GM23338 (cell line): Measurements from ENCODE around the gene OAT. TPM values are rescaled to one million over a fixed set of nuclear protein-coding genes. Genes with fewer than 3 reads are reported as not detected.

Experiments
- ATAC-seq: fragments of 200-7000 bp; cut with Tn5 transposase; 3 replicates; pipeline ENCODE4 v1.9.1; 2020
- DNase-seq: peaks from one replicate; pipeline ENCODE4 v3.0.0-alpha.2; 2015; ENCODE audit warnings: low spot score
- H2AFZ ChIP-seq: fragments of 200-600 bp; sonication (generic); 2 replicates; pipeline ENCODE4 v1.8.0; 2016; ENCODE audit warnings: antibody characterized with exemption, mild to moderate bottlenecking, moderate library complexity
- H3F3A ChIP-seq: fragments of 200-600 bp; sonication (generic); replicated peaks from 2 replicates; pipeline ENCODE4 v1.8.0; 2017; ENCODE audit warnings: antibody characterized with exemption, mixed run types, low read depth
- H3K27ac ChIP-seq: fragments of 200-600 bp; sonication (generic); 2 replicates; pipeline ENCODE4 v1.6.1; 2016; ENCODE audit warnings: low read depth
- H3K27me3 ChIP-seq: fragments of 200-600 bp; sonication (generic); 2 replicates; pipeline ENCODE4 v1.8.0; 2016; ENCODE audit warnings: mild to moderate bottlenecking, mixed run types, moderate library complexity; ENCODE audit not compliant: insufficient read depth
- H3K36me3 ChIP-seq: fragments of 200-600 bp; sonication (generic); 2 replicates; pipeline ENCODE4 v1.8.0; 2016; ENCODE audit warnings: mild to moderate bottlenecking; ENCODE audit not compliant: insufficient read depth
- H3K4me1 ChIP-seq: fragments of 200-600 bp; sonication (generic); 2 replicates; pipeline ENCODE4 v1.8.0; 2016; ENCODE audit warnings: mild to moderate bottlenecking, moderate library complexity; ENCODE audit not compliant: insufficient read depth
- H3K4me2 ChIP-seq: fragments of 200-600 bp; sonication (generic); 2 replicates; pipeline ENCODE4 v1.7.1; 2017; ENCODE audit warnings: mixed run types
- H3K4me3 ChIP-seq: fragments of 200-600 bp; sonication (generic); 2 replicates; pipeline ENCODE4 v1.6.1; 2016; ENCODE audit warnings: mixed run types
- H3K79me2 ChIP-seq: fragments of 200-600 bp; sonication (generic); replicated peaks from 2 replicates; pipeline ENCODE4 v1.8.0; 2017; ENCODE audit warnings: mild to moderate bottlenecking; ENCODE audit not compliant: insufficient read depth
- H3K9me2 ChIP-seq: fragments of 200-600 bp; sonication (generic); 2 replicates; pipeline ENCODE4 v1.8.0; 2017; ENCODE audit not compliant: insufficient read depth
- H4K20me1 ChIP-seq: fragments of 200-600 bp; sonication (generic); replicated peaks from 2 replicates; pipeline ENCODE4 v1.8.0; 2017; ENCODE audit warnings: mild to moderate bottlenecking; ENCODE audit not compliant: insufficient read depth
- H3K27ac Mint-ChIP-seq: 2 replicates; pipeline ENCODE4 v1.8.0; 2020; ENCODE audit warnings: inconsistent platforms, mild to moderate bottlenecking, moderate library complexity, mixed read lengths
- H3K27me3 Mint-ChIP-seq: 3 replicates; pipeline ENCODE4 v1.8.0; 2022; ENCODE audit warnings: low read depth, mild to moderate bottlenecking, moderate library complexity, mixed read lengths, inconsistent platforms; ENCODE audit not compliant: insufficient read depth, poor library complexity
- H3K36me3 Mint-ChIP-seq: 3 replicates; pipeline ENCODE4 v1.8.0; 2021; ENCODE audit warnings: low read depth, mild to moderate bottlenecking, inconsistent platforms, moderate library complexity, mixed read lengths
- H3K4me1 Mint-ChIP-seq: 3 replicates; pipeline ENCODE4 v1.8.0; 2020; ENCODE audit warnings: mild to moderate bottlenecking, inconsistent platforms, mixed read lengths
- H3K4me3 Mint-ChIP-seq: 3 replicates; pipeline ENCODE4 v1.8.0; 2021; ENCODE audit warnings: moderate library complexity, mild to moderate bottlenecking, inconsistent platforms, mixed read lengths
- H3K9me3 Mint-ChIP-seq: 3 replicates; pipeline ENCODE4 v1.8.0; 2020; ENCODE audit warnings: moderate library complexity, mild to moderate bottlenecking, inconsistent platforms, mixed read lengths
- CREB1 ChIP-seq: fragments of 250-450 bp; sonication (Bioruptor Pico); IDR thresholded peaks from 2 replicates; pipeline ENCODE4 v1.5.0; 2020; ENCODE audit warnings: low read depth, mild to moderate bottlenecking, moderate library complexity
- CTCF ChIP-seq, 2 experiments: fragments of 200-600 bp in 1 of 2; sonication (generic) in 1 of 2; conservative IDR thresholded peaks; 2 replicates each; pipeline versions ENCODE4 v1.5.1 to v1.6.1; 2016 to 2017; ENCODE audit warnings: antibody characterized with exemption in 2 of 2, low read depth in 2 of 2, mild to moderate bottlenecking in 2 of 2, moderate library complexity in 1 of 2
- ETS1 ChIP-seq: IDR thresholded peaks from 2 replicates; pipeline ENCODE4 v1.6.1; 2016; ENCODE audit warnings: antibody characterized with exemption
- EZH2 ChIP-seq: fragments of 200-600 bp; sonication (generic); IDR thresholded peaks from one replicate; pipeline ENCODE4 v1.8.0; 2017; ENCODE audit warnings: antibody characterized with exemption, mild to moderate bottlenecking, low read depth; ENCODE audit not compliant: unreplicated experiment
- EZH2phosphoT487 ChIP-seq: fragments of 200-600 bp; sonication (generic); IDR thresholded peaks from one replicate; pipeline ENCODE4 v1.8.1; 2018; ENCODE audit warnings: antibody characterized with exemption; ENCODE audit not compliant: unreplicated experiment
- JUNB ChIP-seq: IDR thresholded peaks from one replicate; pipeline ENCODE4 v1.6.1; 2016; ENCODE audit warnings: antibody characterized with exemption; ENCODE audit not compliant: unreplicated experiment
- NANOG ChIP-seq: IDR thresholded peaks from 2 replicates; pipeline ENCODE4 v1.6.1; 2016; ENCODE audit warnings: antibody characterized with exemption, borderline replicate concordance
- STAT1 ChIP-seq: IDR thresholded peaks from one replicate; pipeline ENCODE4 v1.6.1; 2016; ENCODE audit warnings: antibody characterized with exemption; ENCODE audit not compliant: unreplicated experiment
- ZNF114 ChIP-seq: fragments of 250-450 bp; sonication (Bioruptor Pico); IDR thresholded peaks from 2 replicates; pipeline ENCODE4 v1.5.0; 2020; ENCODE audit warnings: mild to moderate bottlenecking, moderate library complexity
- ZNF331 ChIP-seq: fragments of 250-450 bp; sonication (Bioruptor Pico); IDR thresholded peaks from 2 replicates; pipeline ENCODE4 v1.5.0; 2020; ENCODE audit warnings: low read depth, mild to moderate bottlenecking, moderate library complexity
- polyA plus RNA-seq: library from polyadenylated mRNA; unstranded; fragments of >200 nt; fragmentation: Nextera tagmentation; extraction: Ambion mirVana; gene quantifications from 2 replicates; pipeline ENCODE4 v1.2.1, GENCODE V29; 2016
- total RNA-seq: library from RNA; depleted of rRNA; stranded (reverse); fragments of >200 nt; shearing (Covaris generic); gene quantifications from 2 replicates; pipeline ENCODE4 v1.2.3, GENCODE V29; 2014
- TF ChIP-seq, protein P1 (sequence below): fragments of 250-450 bp; sonication (Bioruptor Pico); IDR thresholded peaks from 2 replicates; pipeline ENCODE4 v1.5.0; 2020; ENCODE audit warnings: mild to moderate bottlenecking, moderate library complexity

OAT gene
- total and polyA plus RNA-seq, 2 experiments from 2014 or later: 131 to 139 TPM

- H3K79me2 ChIP-seq: peaks cover 68% of the 10 kb centered on the region
- no peaks in the 10 kb centered on the region; the same call in 1 of the 2 replicates for H3K36me3 ChIP-seq
- no peak overlapping the region for H3K4me2 ChIP-seq
- no peak overlapping the region for H3K27ac ChIP-seq
- DNase-seq (no peak), ATAC-seq (no peak)
- peaks cover 3% of the 10 kb centered on the region; the same call in 1 of the 2 replicates for H3F3A ChIP-seq
- no peak overlapping the region for H3K27ac Mint-ChIP-seq
- H3K4me3 ChIP-seq: no peak overlapping the region
- H4K20me1 ChIP-seq: peaks cover 21% of the 10 kb centered on the region
- TF ChIP-seq STAT1 (no peak), CTCF (conservative IDR thresholded peaks at IDR 0.05; ENCODE audit: low read depth in 2 of 2) (no peak), NANOG (no peak), ZNF114 (no peak), CREB1 (CRISPR knock-in tag) (no peak), ZNF331 (CRISPR knock-in tag) (no peak), EZH2phosphoT487 (no peak), JUNB (no peak), EZH2 (no peak), ETS1 (no peak)
- TF ChIP-seq, protein P1, sequence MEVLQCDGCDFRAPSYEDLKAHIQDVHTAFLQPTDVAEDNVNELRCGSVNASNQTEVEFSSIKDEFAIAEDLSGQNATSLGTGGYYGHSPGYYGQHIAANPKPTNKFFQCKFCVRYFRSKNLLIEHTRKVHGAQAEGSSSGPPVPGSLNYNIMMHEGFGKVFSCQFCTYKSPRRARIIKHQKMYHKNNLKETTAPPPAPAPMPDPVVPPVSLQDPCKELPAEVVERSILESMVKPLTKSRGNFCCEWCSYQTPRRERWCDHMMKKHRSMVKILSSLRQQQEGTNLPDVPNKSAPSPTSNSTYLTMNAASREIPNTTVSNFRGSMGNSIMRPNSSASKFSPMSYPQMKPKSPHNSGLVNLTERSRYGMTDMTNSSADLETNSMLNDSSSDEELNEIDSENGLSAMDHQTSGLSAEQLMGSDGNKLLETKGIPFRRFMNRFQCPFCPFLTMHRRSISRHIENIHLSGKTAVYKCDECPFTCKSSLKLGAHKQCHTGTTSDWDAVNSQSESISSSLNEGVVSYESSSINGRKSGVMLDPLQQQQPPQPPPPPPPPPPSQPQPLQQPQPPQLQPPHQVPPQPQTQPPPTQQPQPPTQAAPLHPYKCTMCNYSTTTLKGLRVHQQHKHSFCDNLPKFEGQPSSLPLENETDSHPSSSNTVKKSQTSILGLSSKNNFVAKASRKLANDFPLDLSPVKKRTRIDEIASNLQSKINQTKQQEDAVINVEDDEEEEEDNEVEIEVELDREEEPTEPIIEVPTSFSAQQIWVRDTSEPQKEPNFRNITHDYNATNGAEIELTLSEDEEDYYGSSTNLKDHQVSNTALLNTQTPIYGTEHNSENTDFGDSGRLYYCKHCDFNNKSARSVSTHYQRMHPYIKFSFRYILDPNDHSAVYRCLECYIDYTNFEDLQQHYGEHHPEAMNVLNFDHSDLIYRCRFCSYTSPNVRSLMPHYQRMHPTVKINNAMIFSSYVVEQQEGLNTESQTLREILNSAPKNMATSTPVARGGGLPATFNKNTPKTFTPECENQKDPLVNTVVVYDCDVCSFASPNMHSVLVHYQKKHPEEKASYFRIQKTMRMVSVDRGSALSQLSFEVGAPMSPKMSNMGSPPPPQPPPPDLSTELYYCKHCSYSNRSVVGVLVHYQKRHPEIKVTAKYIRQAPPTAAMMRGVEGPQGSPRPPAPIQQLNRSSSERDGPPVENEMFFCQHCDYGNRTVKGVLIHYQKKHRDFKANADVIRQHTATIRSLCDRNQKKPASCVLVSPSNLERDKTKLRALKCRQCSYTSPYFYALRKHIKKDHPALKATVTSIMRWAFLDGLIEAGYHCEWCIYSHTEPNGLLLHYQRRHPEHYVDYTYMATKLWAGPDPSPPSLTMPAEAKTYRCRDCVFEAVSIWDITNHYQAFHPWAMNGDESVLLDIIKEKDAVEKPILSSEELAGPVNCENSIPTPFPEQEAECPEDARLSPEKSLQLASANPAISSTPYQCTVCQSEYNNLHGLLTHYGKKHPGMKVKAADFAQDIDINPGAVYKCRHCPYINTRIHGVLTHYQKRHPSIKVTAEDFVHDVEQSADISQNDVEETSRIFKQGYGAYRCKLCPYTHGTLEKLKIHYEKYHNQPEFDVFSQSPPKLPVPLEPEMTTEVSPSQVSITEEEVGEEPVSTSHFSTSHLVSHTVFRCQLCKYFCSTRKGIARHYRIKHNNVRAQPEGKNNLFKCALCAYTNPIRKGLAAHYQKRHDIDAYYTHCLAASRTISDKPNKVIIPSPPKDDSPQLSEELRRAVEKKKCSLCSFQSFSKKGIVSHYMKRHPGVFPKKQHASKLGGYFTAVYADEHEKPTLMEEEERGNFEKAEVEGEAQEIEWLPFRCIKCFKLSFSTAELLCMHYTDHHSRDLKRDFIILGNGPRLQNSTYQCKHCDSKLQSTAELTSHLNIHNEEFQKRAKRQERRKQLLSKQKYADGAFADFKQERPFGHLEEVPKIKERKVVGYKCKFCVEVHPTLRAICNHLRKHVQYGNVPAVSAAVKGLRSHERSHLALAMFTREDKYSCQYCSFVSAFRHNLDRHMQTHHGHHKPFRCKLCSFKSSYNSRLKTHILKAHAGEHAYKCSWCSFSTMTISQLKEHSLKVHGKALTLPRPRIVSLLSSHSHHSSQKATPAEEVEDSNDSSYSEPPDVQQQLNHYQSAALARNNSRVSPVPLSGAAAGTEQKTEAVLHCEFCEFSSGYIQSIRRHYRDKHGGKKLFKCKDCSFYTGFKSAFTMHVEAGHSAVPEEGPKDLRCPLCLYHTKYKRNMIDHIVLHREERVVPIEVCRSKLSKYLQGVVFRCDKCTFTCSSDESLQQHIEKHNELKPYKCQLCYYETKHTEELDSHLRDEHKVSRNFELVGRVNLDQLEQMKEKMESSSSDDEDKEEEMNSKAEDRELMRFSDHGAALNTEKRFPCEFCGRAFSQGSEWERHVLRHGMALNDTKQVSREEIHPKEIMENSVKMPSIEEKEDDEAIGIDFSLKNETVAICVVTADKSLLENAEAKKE (CRISPR knock-in tag): no peak
- H3K27me3 Mint-ChIP-seq: peaks cover 10% of the 10 kb centered on the region
- H3K4me3 Mint-ChIP-seq: no peak overlapping the region
- no peaks in the 10 kb centered on the region for H3K9me3 Mint-ChIP-seq
- no peaks in the 10 kb centered on the region for H3K27me3 ChIP-seq
- H3K4me1 ChIP-seq: peaks cover 22% of the 10 kb centered on the region
- H3K4me1 Mint-ChIP-seq: peaks cover 27% of the 10 kb centered on the region
- H3K36me3 Mint-ChIP-seq: peaks cover 19% of the 10 kb centered on the region; the same call in 2 of the 3 replicates
- H3K9me2 ChIP-seq: no peaks in the 10 kb centered on the region
- no peak overlapping the region for H2AFZ ChIP-seq
Observed at GRCh38 chr10:124414076-124414475, 4.6 kb downstream of the OAT start.
